ENCODE data around the gene ATXN10.

- TF ChIP-seq CTCF (conservative IDR thresholded peaks at IDR 0.05 in 1 of 2, IDR thresholded peaks at IDR 0.05 in 1 of 2; ENCODE audit: low read depth in 1 of 2, low read length in 2 of 2) = no peak
- no peak for TF ChIP-seq EZH2 (IDR thresholded peaks at IDR 0.05; ENCODE audit: low read length, missing control alignments)
Observed at GRCh38 chr22:45682064-45682463, 10.4 kb downstream of the ATXN10 start.

Measured in fibroblast of lung (primary cell).